Endothelial cell (in vitro differentiated cells): ENCODE data around the gene PBX2. TPM values are rescaled to one million over a fixed set of nuclear protein-coding genes. Genes with fewer than 3 reads are reported as not detected.
"Not testable (repeated sequence)": the region's sequence is repeated elsewhere in the genome, so short reads cannot be mapped to it uniquely, and the experiment has no call there.

ENCODE experiments used
- DNase-seq: peaks from one replicate; pipeline ENCODE4 v3.0.0; 2021; ENCODE audit warnings: low spot score
- H3K27ac Mint-ChIP-seq: one replicate; pipeline ENCODE4 v1.8.0; 2021; ENCODE audit warnings: mixed read lengths, inconsistent platforms; ENCODE audit not compliant: unreplicated experiment
- H3K27me3 Mint-ChIP-seq: one replicate; pipeline ENCODE4 v1.8.0; 2021; ENCODE audit warnings: mild to moderate bottlenecking, moderate library complexity, mixed read lengths, inconsistent platforms; ENCODE audit not compliant: unreplicated experiment
- H3K36me3 Mint-ChIP-seq: one replicate; pipeline ENCODE4 v1.8.0; 2021; ENCODE audit warnings: mild to moderate bottlenecking, low read depth, mixed read lengths, inconsistent platforms; ENCODE audit not compliant: unreplicated experiment
- H3K4me1 Mint-ChIP-seq: one replicate; pipeline ENCODE4 v1.8.0; 2021; ENCODE audit warnings: mild to moderate bottlenecking, mixed read lengths, inconsistent platforms; ENCODE audit not compliant: unreplicated experiment
- H3K4me3 Mint-ChIP-seq: one replicate; pipeline ENCODE4 v1.8.0; 2021; ENCODE audit warnings: mild to moderate bottlenecking, mixed read lengths, inconsistent platforms; ENCODE audit not compliant: unreplicated experiment
- H3K9me3 Mint-ChIP-seq: one replicate; pipeline ENCODE4 v1.8.0; 2021; ENCODE audit warnings: mixed read lengths, inconsistent platforms; ENCODE audit not compliant: unreplicated experiment
- CTCF ChIP-seq: fragments of 200-600 bp; sonication (generic); IDR thresholded peaks from one replicate; pipeline ENCODE4 v1.5.0; 2021; ENCODE audit warnings: antibody characterized with exemption; ENCODE audit not compliant: unreplicated experiment
- total RNA-seq: library from RNA; stranded (reverse); fragmentation: NEBNext Ultra II Directional; extraction: Animal tissue kit (Norgen Biotek cat#: 25700); gene quantifications from one replicate; pipeline ENCODE4 v1.2.1, GENCODE V29; 2021; ENCODE audit not compliant: unreplicated experiment

The PBX2 gene
- total RNA-seq, 1 donor from 2014 or later = 308 TPM

- H3K4me1 Mint-ChIP-seq = peaks cover 69% of the 10 kb centered on the region
- H3K27ac Mint-ChIP-seq = peak overlapping the region; percentile 97
- no peak for DNase-seq
- H3K9me3 Mint-ChIP-seq = no peaks in the 10 kb centered on the region
- peaks cover 25% of the 10 kb centered on the region for H3K36me3 Mint-ChIP-seq
- H3K4me3 Mint-ChIP-seq = peak overlapping the region; percentile 77
- H3K27me3 Mint-ChIP-seq = peaks cover 16% of the 10 kb centered on the region
- TF ChIP-seq CTCF = no peak
Measured at GRCh38 chr6:32190911-32191677, 1.1 kb upstream of the PBX2 start.

GRCh38 chr6:32189742-32190053 is 304 bp downstream of the PBX2 start:
- Mint-ChIP-seq H3K4me3 (peak overlapping the region; percentile 100), H3K36me3 (peaks cover 27% of the 10 kb centered on the region), H3K27ac (no peak overlapping the region), H3K27me3 (peaks cover 16% of the 10 kb centered on the region), H3K9me3 (no peaks in the 10 kb centered on the region), H3K4me1 (peaks cover 70% of the 10 kb centered on the region)
- TF ChIP-seq CTCF = no peak
- DNase-seq = no peak

- peak overlapping the region; percentile 100 for H3K4me3 Mint-ChIP-seq
- H3K9me3 Mint-ChIP-seq = no peaks in the 10 kb centered on the region
- H3K36me3 Mint-ChIP-seq = peaks cover 27% of the 10 kb centered on the region
- DNase-seq = no peak
- H3K27me3 Mint-ChIP-seq = peaks cover 16% of the 10 kb centered on the region
- peaks cover 68% of the 10 kb centered on the region for H3K4me1 Mint-ChIP-seq
- peak overlapping the region; percentile 96 for H3K27ac Mint-ChIP-seq
- TF ChIP-seq CTCF = no peak
Measured at GRCh38 chr6:32189069-32189741, 797 bp downstream of the PBX2 start.

GRCh38 chr6:32188381-32189068 is 1.5 kb downstream of the PBX2 start:
- TF ChIP-seq CTCF = no peak
- Mint-ChIP-seq H3K27me3 (peaks cover 16% of the 10 kb centered on the region), H3K4me3 (peak overlapping the region; percentile 100), H3K27ac (peak overlapping the region; percentile 96), H3K36me3 (peaks cover 27% of the 10 kb centered on the region), H3K4me1 (peaks cover 67% of the 10 kb centered on the region), H3K9me3 (no peaks in the 10 kb centered on the region)
- DNase-seq = no peak

GRCh38 chr6:32187725-32188380 is 2.1 kb downstream of the PBX2 start:
- not testable (repeated sequence) for DNase-seq, H3K9me3 Mint-ChIP-seq
- Mint-ChIP-seq H3K27ac (peak overlapping the region; percentile 91), H3K4me3 (peak overlapping the region; percentile 100), H3K4me1 (peaks cover 62% of the 10 kb centered on the region), H3K27me3 (peaks cover 16% of the 10 kb centered on the region), H3K36me3 (peaks cover 27% of the 10 kb centered on the region)
